AG10803 (cell line): Measurements from ENCODE around the gene BACH2.
"Not testable (repeated sequence)": the region's sequence is repeated elsewhere in the genome, so short reads cannot be mapped to it uniquely, and the experiment has no call there.

ENCODE experiments used
- DNase-seq: peaks from one replicate; pipeline ENCODE4 v3.0.0; 2010; ENCODE audit warnings: low read depth
- H3K4me3 ChIP-seq: 2 replicates; pipeline ENCODE4 v1.5.1; 2011; ENCODE audit warnings: mild to moderate bottlenecking, low read length, control low read depth
- CTCF ChIP-seq: conservative IDR thresholded peaks from 2 replicates; pipeline ENCODE4 v1.5.1; 2011; ENCODE audit warnings: mild to moderate bottlenecking, low read length, control low read depth, inconsistent platforms

The BACH2 gene

GRCh38 chr6:90065173-90065572 is 231.5 kb downstream of the BACH2 start:
- no peak overlapping the region for H3K4me3 ChIP-seq
- no peak for DNase-seq
- TF ChIP-seq CTCF, result no peak

GRCh38 chr6:90062667-90063066 is 234.0 kb downstream of the BACH2 start:
- no peak for DNase-seq
- no peak for TF ChIP-seq CTCF
- no peak overlapping the region for H3K4me3 ChIP-seq

- TF ChIP-seq CTCF, result no peak
- no peak for DNase-seq
Observed at GRCh38 chr6:90062051-90062450, 234.6 kb downstream of the BACH2 start.

GRCh38 chr6:90059178-90059577 is 237.5 kb downstream of the BACH2 start:
- H3K4me3 ChIP-seq, DNase-seq: not testable (repeated sequence)

More at GRCh38 chr6:90062051-90062450, 234.6 kb downstream of the BACH2 start:
- H3K4me3 ChIP-seq, result no peak overlapping the region

- H3K4me3 ChIP-seq, DNase-seq: not testable (repeated sequence)
Observed at GRCh38 chr6:90055924-90056323, 240.7 kb downstream of the BACH2 start.

GRCh38 chr6:90054193-90054592 is 242.4 kb downstream of the BACH2 start:
- H3K4me3 ChIP-seq, DNase-seq: not testable (repeated sequence)

- DNase-seq, result no peak
- no peak overlapping the region for H3K4me3 ChIP-seq
- no peak for TF ChIP-seq CTCF
Observed at GRCh38 chr6:90053614-90054013, 243.0 kb downstream of the BACH2 start.

- TF ChIP-seq CTCF, result no peak
- H3K4me3 ChIP-seq, result no peak overlapping the region
- no peak for DNase-seq
Observed at GRCh38 chr6:90049295-90049694, 247.3 kb downstream of the BACH2 start.

- H3K4me3 ChIP-seq, result no peak overlapping the region
- TF ChIP-seq CTCF, result no peak
- DNase-seq, result no peak
Observed at GRCh38 chr6:90048206-90048967, 248.3 kb downstream of the BACH2 start.
